ENCODE data around the gene NKX2-2. TPM values are rescaled to one million over a fixed set of nuclear protein-coding genes. Genes with fewer than 3 reads are reported as not detected.
A peak's percentile ranks its signal among the peaks of the same experiment; 100 is the strongest.
"Not testable (repeated sequence)": the region's sequence is repeated elsewhere in the genome, so short reads cannot be mapped to it uniquely, and the experiment has no call there.

NKX2-2 gene
- total RNA-seq, 1 donor from 2014 or later, result not detected

DNA sequence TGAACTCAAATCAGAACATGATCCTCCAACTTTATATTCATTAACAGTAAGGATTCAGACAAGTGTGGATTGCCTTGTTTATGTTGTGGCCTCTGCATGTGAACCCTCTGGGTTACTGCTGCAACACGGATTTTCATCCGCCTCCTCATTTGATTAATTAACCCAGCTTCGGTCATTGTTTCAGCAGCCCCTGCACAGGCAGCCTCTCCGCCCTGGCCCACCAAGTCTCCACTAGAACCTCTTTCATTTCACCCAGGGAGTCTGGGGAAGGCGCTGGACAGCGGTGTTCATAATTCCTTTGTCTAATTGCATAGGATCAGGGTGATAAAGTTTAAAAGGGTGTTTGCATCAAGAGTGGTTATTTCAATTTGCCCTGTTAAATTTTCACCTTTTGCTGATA lies 15.7 kb downstream of the NKX2-2 start:
- DNase-seq (ENCODE audit: low read depth), result no peak
- H3K27me3 ChIP-seq (ENCODE audit: control insufficient read depth, insufficient read depth, low read length), result peaks cover 4% of the 10 kb centered on the region
- TF ChIP-seq, protein P1, sequence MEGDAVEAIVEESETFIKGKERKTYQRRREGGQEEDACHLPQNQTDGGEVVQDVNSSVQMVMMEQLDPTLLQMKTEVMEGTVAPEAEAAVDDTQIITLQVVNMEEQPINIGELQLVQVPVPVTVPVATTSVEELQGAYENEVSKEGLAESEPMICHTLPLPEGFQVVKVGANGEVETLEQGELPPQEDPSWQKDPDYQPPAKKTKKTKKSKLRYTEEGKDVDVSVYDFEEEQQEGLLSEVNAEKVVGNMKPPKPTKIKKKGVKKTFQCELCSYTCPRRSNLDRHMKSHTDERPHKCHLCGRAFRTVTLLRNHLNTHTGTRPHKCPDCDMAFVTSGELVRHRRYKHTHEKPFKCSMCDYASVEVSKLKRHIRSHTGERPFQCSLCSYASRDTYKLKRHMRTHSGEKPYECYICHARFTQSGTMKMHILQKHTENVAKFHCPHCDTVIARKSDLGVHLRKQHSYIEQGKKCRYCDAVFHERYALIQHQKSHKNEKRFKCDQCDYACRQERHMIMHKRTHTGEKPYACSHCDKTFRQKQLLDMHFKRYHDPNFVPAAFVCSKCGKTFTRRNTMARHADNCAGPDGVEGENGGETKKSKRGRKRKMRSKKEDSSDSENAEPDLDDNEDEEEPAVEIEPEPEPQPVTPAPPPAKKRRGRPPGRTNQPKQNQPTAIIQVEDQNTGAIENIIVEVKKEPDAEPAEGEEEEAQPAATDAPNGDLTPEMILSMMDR (IDR thresholded peaks at IDR 0.05; ENCODE audit: insufficient read depth, low read length, poor library complexity, severe bottlenecking), result no peak

DNA sequence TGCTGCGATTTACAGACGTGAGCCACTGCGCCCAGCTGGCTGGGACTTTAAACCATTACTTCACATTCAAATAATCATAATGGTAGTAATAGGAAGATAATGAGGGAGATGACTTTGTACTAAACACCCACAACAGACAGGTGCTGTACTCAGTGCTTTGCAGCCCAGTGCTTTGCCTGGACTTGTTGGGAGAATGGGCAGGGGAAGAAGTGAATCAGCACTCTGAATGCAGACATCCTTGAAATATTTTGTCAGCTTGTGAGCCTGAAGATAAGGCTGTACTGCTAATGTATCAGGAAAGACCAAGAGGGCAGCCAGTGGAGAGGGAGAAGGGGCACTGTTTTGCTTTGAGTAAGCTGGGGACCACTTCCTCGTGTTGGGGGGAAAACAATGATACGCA lies 17.4 kb downstream of the NKX2-2 start:
- H3K4me3 ChIP-seq (ENCODE audit: low read depth, low read length), result no peak overlapping the region
- DNase-seq (ENCODE audit: low read depth), result no peak
- TF ChIP-seq, protein P1 (IDR thresholded peaks at IDR 0.05; ENCODE audit: insufficient read depth, low read length, poor library complexity, severe bottlenecking), result no peak
- H3K27me3 ChIP-seq (ENCODE audit: control insufficient read depth, insufficient read depth, low read length), result no peaks in the 10 kb centered on the region
- no peaks in the 10 kb centered on the region for H3K36me3 ChIP-seq (ENCODE audit: control insufficient read depth, insufficient read depth, low read length)

More for the DNA sequence above, 15.7 kb downstream of the NKX2-2 start:
- Histone ChIP-seq H3K36me3 (ENCODE audit: control insufficient read depth, insufficient read depth, low read length) (no peaks in the 10 kb centered on the region), H3K4me3 (ENCODE audit: low read depth, low read length) (no peak overlapping the region)

DNA sequence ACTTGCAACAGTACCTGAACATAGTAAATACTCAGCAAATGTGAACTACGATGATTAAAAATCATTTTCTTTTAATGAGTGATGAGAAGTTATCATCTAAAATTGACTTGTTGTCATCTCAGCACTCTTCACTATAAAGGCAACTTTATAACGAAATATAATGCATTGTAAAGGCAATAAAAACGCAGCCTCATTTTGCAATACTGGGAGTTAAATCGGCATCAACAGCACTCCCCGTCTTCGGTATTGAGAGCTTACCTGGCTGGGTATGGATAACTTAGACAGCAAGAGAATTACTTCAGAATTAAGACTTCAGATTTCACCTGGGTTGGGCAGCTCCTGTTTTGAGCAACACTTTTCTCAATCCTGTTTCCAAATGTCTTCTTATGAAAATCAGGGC lies 20.8 kb downstream of the NKX2-2 start:
- no peak for DNase-seq (ENCODE audit: low read depth)
- TF ChIP-seq, protein P1 (IDR thresholded peaks at IDR 0.05; ENCODE audit: insufficient read depth, low read length, poor library complexity, severe bottlenecking), result no peak
- no peaks in the 10 kb centered on the region for H3K36me3 ChIP-seq (ENCODE audit: control insufficient read depth, insufficient read depth, low read length)
- H3K4me3 ChIP-seq (ENCODE audit: low read depth, low read length), result no peak overlapping the region
- H3K27me3 ChIP-seq (ENCODE audit: control insufficient read depth, insufficient read depth, low read length), result peaks cover 4% of the 10 kb centered on the region

GRCh38 chr20:21490105-21490504 lies 23.8 kb downstream of the NKX2-2 start:
- Histone ChIP-seq H3K4me3 (ENCODE audit: low read depth, low read length) (no peak overlapping the region), H3K36me3 (ENCODE audit: control insufficient read depth, insufficient read depth, low read length) (no peaks in the 10 kb centered on the region), H3K27me3 (ENCODE audit: control insufficient read depth, insufficient read depth, low read length) (peaks cover 4% of the 10 kb centered on the region)
- TF ChIP-seq, protein P1 (IDR thresholded peaks at IDR 0.05; ENCODE audit: insufficient read depth, low read length, poor library complexity, severe bottlenecking), result peak; percentile 28
- no peak for DNase-seq (ENCODE audit: low read depth)

- DNase-seq (ENCODE audit: low read depth); H3K36me3 ChIP-seq (ENCODE audit: control insufficient read depth, insufficient read depth, low read length); H3K27me3 ChIP-seq (ENCODE audit: control insufficient read depth, insufficient read depth, low read length); H3K4me3 ChIP-seq (ENCODE audit: low read depth, low read length): not testable (repeated sequence)
These were observed 33.7 kb downstream of the NKX2-2 start for GRCh38 chr20:21480144-21480543.

GRCh38 chr20:21465799-21466198 lies 48.1 kb downstream of the NKX2-2 start:
- no peak overlapping the region for H3K4me3 ChIP-seq (ENCODE audit: low read depth, low read length)
- DNase-seq (ENCODE audit: low read depth), result no peak
- TF ChIP-seq, protein P1 (IDR thresholded peaks at IDR 0.05; ENCODE audit: insufficient read depth, low read length, poor library complexity, severe bottlenecking), result no peak

More at GRCh38 chr20:21465799-21466198, 48.1 kb downstream of the NKX2-2 start:
- Histone ChIP-seq H3K36me3 (ENCODE audit: control insufficient read depth, insufficient read depth, low read length) (no peaks in the 10 kb centered on the region), H3K27me3 (ENCODE audit: control insufficient read depth, insufficient read depth, low read length) (no peaks in the 10 kb centered on the region)

Measured in kidney epithelial cell (primary cell).